Measurements from ENCODE around the gene GPR45. TPM values are rescaled to one million over a fixed set of nuclear protein-coding genes. Genes with fewer than 3 reads are reported as not detected.

The GPR45 gene
- total and polyA plus RNA-seq, 9 of the 15 experiments (the other 6 are each of a cell fraction or from before 2014, with no cell fraction given): not detected

- Histone ChIP-seq H3K4me2 (ENCODE audit: insufficient read depth, low read length) (no peak overlapping the region), H3K4me3 (no peak overlapping the region), H3K9me1 (ENCODE audit: control insufficient read depth, insufficient read depth, low read length) (no peaks in the 10 kb centered on the region), H3K79me2 (ENCODE audit: control insufficient read depth, insufficient read depth, low read length) (no peaks in the 10 kb centered on the region), H3K4me1 (replicated peaks in 1 of 2; ENCODE audit: control insufficient read depth in 2 of 2, insufficient read depth in 2 of 2, low read length in 2 of 2) (peaks cover 0 to 9% of the 10 kb centered on the region in 2 experiments; a peak in 2 of 5 replicates), H2AFZ (ENCODE audit: low read depth, low read length) (no peak overlapping the region), H4K20me1 (replicated peaks; ENCODE audit: control insufficient read depth, insufficient read depth, low read length) (no peaks in the 10 kb centered on the region), H3K36me3 (ENCODE audit: control insufficient read depth, insufficient read depth, low read length) (no peaks in the 10 kb centered on the region), H3K9me3 (replicated peaks; ENCODE audit: control insufficient read depth, insufficient read depth, low read depth, low read length) (no peaks in the 10 kb centered on the region; the same call in 1 of the 2 replicates), H3K9ac (ENCODE audit: insufficient read depth in 1 of 2, low read depth in 2 of 2, low read length in 2 of 2) (no peak overlapping the region), H3K27ac (ENCODE audit: extremely low read depth, low read depth, low read length) (no peak overlapping the region), H3K27me3 (ENCODE audit: control insufficient read depth in 2 of 2, insufficient read depth in 2 of 2, low read length in 2 of 2) (peaks cover 19 to 37% of the 10 kb centered on the region in 2 experiments; a peak in 4 of 5 replicates)
- WGBS (ENCODE audit: insufficient coverage, low coverage, missing lambda C conversion rate): 0% methylated on average over 5 of the region's 5 CpGs
- DNase-seq (ENCODE audit: extremely low read depth in 1 of 4, low spot score in 3 of 4) (peak in 3 of 4 experiments; percentile 28 to 59 (median 56)), FAIRE-seq (no peak), ATAC-seq (peak; percentile 48)
- intact Hi-C loops (cut with micrococcal nuclease): no loop called here
- POLR2A ChIA-PET: interaction anchor here (0.7 kb wide), 1 partner anchor 160 kb away, joined by 3 read pairs; no protein-coding TSS in a partner anchor
- CTCF ChIA-PET (ENCODE audit: low intra/inter-chr PET ratio): no interaction called here
- BruUV-seq (replicated peaks): no TSS peak
- in situ Hi-C loops (cut with MboI): loop anchor here (5.0 kb wide), 1 partner anchor 132 kb away; no protein-coding TSS in a partner anchor
- TF ChIP-seq TAF7 (tag; IDR thresholded peaks at IDR 0.05) (no peak), CTCF (IDR thresholded peaks at IDR 0.05 in 2 of 3, conservative IDR thresholded peaks at IDR 0.05 in 1 of 3; ENCODE audit: insufficient read depth in 2 of 3, low read depth in 1 of 3, low read length in 3 of 3) (peak; percentile 16 to 51 (median 26); a peak in 4 of 6 replicates), ZBTB7A (IDR thresholded peaks at IDR 0.05; ENCODE audit: borderline replicate concordance, control insufficient read depth, low read depth, low read length) (0 out of 2 replicates have a peak, but pooled peaks have one; percentile 29), NUFIP1 (IDR thresholded peaks at IDR 0.05; ENCODE audit: partially characterized antibody) (no peak), BMI1 (IDR thresholded peaks at IDR 0.05; ENCODE audit: low read length) (no peak)
Measured at GRCh38 chr2:105243961-105244360, 2.4 kb downstream of the GPR45 start.

All from K562 (cell line).